Neural cell (in vitro differentiated cells): ENCODE results near the gene PLPP1.

ENCODE experiments used
- CTCF ChIP-seq: fragments of 450-650 bp; IDR thresholded peaks from 2 replicates; pipeline ENCODE4 v1.5.1; 2014; ENCODE audit warnings: antibody characterized with exemption, mild to moderate bottlenecking, moderate library complexity; ENCODE audit not compliant: poor library complexity, severe bottlenecking
- EP300 ChIP-seq: fragments of 450-650 bp; conservative IDR thresholded peaks from 2 replicates; pipeline ENCODE4 v1.6.1; 2014; ENCODE audit warnings: antibody characterized with exemption, mild to moderate bottlenecking, moderate library complexity; ENCODE audit not compliant: poor library complexity, severe bottlenecking
- EZH2 ChIP-seq: fragments of 200-600, 300-800 bp; shearing (Covaris generic), sonication (generic); IDR thresholded peaks from 2 replicates; pipeline ENCODE4 v1.6.1; 2014; ENCODE audit warnings: antibody characterized with exemption, low read length, borderline replicate concordance, mild to moderate bottlenecking; ENCODE audit not compliant: insufficient read depth, poor library complexity, severe bottlenecking
- POLR2AphosphoS5 ChIP-seq: IDR thresholded peaks from 2 replicates; pipeline ENCODE4 v1.6.1; 2012
- RAD21 ChIP-seq: fragments of 450-650 bp; conservative IDR thresholded peaks from 2 replicates; pipeline ENCODE4 v1.6.1; 2014; ENCODE audit warnings: antibody characterized with exemption, mild to moderate bottlenecking, moderate library complexity

- TF ChIP-seq POLR2AphosphoS5 = no peak
- TF ChIP-seq CTCF = no peak
- TF ChIP-seq EZH2 = no peak
- no peak for TF ChIP-seq RAD21
- no peak for TF ChIP-seq EP300
These were observed 5.3 kb upstream of the PLPP1 start for GRCh38 chr5:55540024-55540423.
